SIG-M5 treated with dmso at 0.1 percent for 504 hours (cell line): ENCODE data around the gene TUBB1.
"Not testable (repeated sequence)": the region's sequence is repeated elsewhere in the genome, so short reads cannot be mapped to it uniquely, and the experiment has no call there.

Source experiments
- DNase-seq: peaks from one replicate; lab custom pipeline; 2025; ENCODE audit not compliant: unreplicated experiment; lab: John Stamatoyannopoulos, UW

The TUBB1 gene

GRCh38 chr20:59005523-59006166, 13.6 kb upstream of the TUBB1 start:
- no peak for DNase-seq

- DNase-seq = no peak
Observed at GRCh38 chr20:59006167-59006863, 12.9 kb upstream of the TUBB1 start.

- DNase-seq = peak; percentile 24
Observed at GRCh38 chr20:59006864-59007664, 12.2 kb upstream of the TUBB1 start, which contains the start of gene CTSZ. Gene CTSZ, minus strand, starts transcription at chr20:59007254. Its CDS starts 126 bp downstream, at chr20:59007128.

- DNase-seq = peak; percentile 97
Observed at GRCh38 chr20:59007665-59008511, 11.3 kb upstream of the TUBB1 start.

- no peak for DNase-seq
Observed at GRCh38 chr20:59008715-59009336, 10.4 kb upstream of the TUBB1 start.

GRCh38 chr20:59010321-59010994, 8.8 kb upstream of the TUBB1 start:
- DNase-seq = no peak

GRCh38 chr20:59010995-59011873, 8.0 kb upstream of the TUBB1 start:
- no peak for DNase-seq

- not testable (repeated sequence) for DNase-seq
Observed at GRCh38 chr20:59011874-59012157, 7.4 kb upstream of the TUBB1 start.

- no peak for DNase-seq
Observed at GRCh38 chr20:59013031-59013951, 5.9 kb upstream of the TUBB1 start.

- no peak for DNase-seq
Observed at GRCh38 chr20:59013959-59014608, 5.1 kb upstream of the TUBB1 start.

- no peak for DNase-seq
Observed at GRCh38 chr20:59014680-59015389, 4.4 kb upstream of the TUBB1 start.

GRCh38 chr20:59015411-59015810, 3.8 kb upstream of the TUBB1 start:
- DNase-seq = no peak

- no peak for DNase-seq
Observed at GRCh38 chr20:59015812-59016711, 3.2 kb upstream of the TUBB1 start.

GRCh38 chr20:59016795-59017492, 2.3 kb upstream of the TUBB1 start:
- no peak for DNase-seq

- no peak for DNase-seq
Observed at GRCh38 chr20:59017493-59018231, 1.6 kb upstream of the TUBB1 start.
